ENCODE data around the gene SEMA3C.

DNA sequence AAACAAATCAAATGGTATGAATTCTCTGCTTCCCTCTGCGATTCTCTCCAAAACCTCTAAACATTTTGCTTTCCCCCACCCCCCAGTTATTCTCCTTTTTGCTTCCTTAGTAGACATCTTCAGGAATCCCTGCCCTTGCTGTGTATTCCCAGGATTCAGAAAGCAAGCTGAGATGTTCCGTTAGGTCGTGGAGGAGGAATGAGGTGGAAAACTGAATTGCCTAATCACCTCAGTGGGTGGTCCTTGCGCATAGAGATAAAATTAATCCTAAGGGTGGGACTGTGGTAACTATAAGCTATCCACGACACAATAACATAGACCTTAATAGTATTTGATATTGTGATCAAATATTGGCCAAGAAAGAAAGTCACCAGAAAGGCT, 49.1 kb upstream of the SEMA3C start:
- TF ChIP-seq, protein P1, sequence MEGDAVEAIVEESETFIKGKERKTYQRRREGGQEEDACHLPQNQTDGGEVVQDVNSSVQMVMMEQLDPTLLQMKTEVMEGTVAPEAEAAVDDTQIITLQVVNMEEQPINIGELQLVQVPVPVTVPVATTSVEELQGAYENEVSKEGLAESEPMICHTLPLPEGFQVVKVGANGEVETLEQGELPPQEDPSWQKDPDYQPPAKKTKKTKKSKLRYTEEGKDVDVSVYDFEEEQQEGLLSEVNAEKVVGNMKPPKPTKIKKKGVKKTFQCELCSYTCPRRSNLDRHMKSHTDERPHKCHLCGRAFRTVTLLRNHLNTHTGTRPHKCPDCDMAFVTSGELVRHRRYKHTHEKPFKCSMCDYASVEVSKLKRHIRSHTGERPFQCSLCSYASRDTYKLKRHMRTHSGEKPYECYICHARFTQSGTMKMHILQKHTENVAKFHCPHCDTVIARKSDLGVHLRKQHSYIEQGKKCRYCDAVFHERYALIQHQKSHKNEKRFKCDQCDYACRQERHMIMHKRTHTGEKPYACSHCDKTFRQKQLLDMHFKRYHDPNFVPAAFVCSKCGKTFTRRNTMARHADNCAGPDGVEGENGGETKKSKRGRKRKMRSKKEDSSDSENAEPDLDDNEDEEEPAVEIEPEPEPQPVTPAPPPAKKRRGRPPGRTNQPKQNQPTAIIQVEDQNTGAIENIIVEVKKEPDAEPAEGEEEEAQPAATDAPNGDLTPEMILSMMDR (IDR thresholded peaks at IDR 0.05) = no peak
- TF ChIP-seq POLR2AphosphoS5 (IDR thresholded peaks at IDR 0.05; ENCODE audit: low read depth, low read length) (no peak), TCF7L2 (IDR thresholded peaks at IDR 0.05; ENCODE audit: low read depth, low read length) (no peak)

All from Panc1 (cell line).